Measurements from ENCODE around the gene NOTCH3.

The NOTCH3 gene

DNA sequence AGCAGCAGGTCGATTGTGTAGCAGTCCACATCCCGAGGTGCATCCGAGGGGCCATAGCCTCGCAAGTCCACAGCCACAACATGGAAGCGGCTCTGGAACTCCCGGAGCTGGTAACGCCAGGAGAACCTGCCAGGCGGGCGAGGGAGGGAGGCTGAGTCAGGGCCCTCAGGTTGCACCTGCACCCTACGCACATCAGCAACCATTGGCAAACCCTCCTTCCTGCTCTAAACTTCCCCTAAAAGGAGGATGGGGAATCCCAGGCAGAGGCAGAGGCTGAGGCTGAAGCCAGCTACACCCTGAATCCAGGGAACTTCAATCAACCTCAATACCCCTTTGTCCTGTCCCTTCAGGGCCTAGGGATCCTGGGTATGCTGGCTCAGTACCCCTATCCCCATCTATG, 30.5 kb upstream of the NOTCH3 start:
- no peak overlapping the region for H3K9ac ChIP-seq (ENCODE audit: low read depth, low read length)

DNA sequence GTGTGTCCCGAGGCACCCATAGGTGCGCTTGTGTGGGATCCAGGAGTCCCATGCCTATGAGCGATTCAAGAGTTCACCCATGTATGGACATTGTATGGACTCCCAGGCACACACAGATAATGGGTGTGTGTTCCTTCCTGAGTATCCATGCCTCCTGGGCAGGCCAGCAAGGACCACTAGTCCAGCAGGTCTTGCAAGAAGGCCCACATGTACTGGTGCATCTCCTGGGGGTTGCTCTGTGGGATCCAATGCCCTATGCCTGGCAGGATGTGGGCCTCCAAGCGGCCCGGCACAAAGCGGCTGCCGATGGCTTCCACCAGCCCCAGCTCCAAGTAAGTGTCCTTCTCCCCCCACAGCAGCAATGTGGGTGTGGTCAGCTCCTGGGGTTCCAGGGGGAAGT, 26.5 kb upstream of the NOTCH3 start:
- Histone ChIP-seq H3K4me3 (ENCODE audit: low read depth, low read length) (no peak overlapping the region), H3K4me1 (ENCODE audit: control insufficient read depth, insufficient read depth, low read length) (no peaks in the 10 kb centered on the region)

More for the DNA sequence above, 30.5 kb upstream of the NOTCH3 start:
- no peaks in the 10 kb centered on the region for H3K27me3 ChIP-seq (ENCODE audit: control insufficient read depth, insufficient read depth, low read length)
- H3K4me3 ChIP-seq (ENCODE audit: low read depth, low read length), result peak overlapping the region; percentile 79
- H3K36me3 ChIP-seq (ENCODE audit: control insufficient read depth, insufficient read depth, low read length), result peaks cover 16% of the 10 kb centered on the region
- H3K9me3 ChIP-seq (ENCODE audit: control insufficient read depth, insufficient read depth, low read length), result no peaks in the 10 kb centered on the region
- H3K4me1 ChIP-seq (ENCODE audit: control insufficient read depth, insufficient read depth, low read length), result no peaks in the 10 kb centered on the region

DNA sequence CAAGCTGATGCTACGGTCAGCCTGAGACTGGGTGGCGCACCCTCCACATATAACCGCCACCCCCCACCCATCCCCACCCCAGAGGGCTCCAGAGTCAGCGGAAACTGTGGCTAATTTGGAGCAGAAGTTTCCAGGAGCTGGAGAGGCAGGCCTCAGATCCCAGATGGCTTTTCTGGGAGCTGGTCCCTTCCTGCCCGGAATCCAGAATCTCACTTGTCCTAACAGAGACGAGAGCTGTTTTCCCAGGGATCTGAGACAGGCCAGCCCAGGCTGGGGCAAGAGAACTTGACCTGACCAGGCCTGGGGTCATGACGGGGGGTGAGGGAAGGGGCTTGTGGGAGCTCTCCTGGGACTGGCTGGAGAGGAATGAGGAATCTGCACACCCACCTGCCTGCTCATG, 25.0 kb upstream of the NOTCH3 start:
- Histone ChIP-seq H3K4me1 (ENCODE audit: control insufficient read depth, insufficient read depth, low read length) (no peaks in the 10 kb centered on the region), H3K9ac (ENCODE audit: low read depth, low read length) (no peak overlapping the region), H3K9me3 (ENCODE audit: control insufficient read depth, insufficient read depth, low read length) (no peaks in the 10 kb centered on the region), H3K4me3 (ENCODE audit: low read depth, low read length) (no peak overlapping the region), H3K27me3 (ENCODE audit: control insufficient read depth, insufficient read depth, low read length) (no peaks in the 10 kb centered on the region), H3K36me3 (ENCODE audit: control insufficient read depth, insufficient read depth, low read length) (peaks cover 10% of the 10 kb centered on the region)

More for the DNA sequence above, 26.5 kb upstream of the NOTCH3 start:
- no peaks in the 10 kb centered on the region for H3K27me3 ChIP-seq (ENCODE audit: control insufficient read depth, insufficient read depth, low read length)
- H3K9me3 ChIP-seq (ENCODE audit: control insufficient read depth, insufficient read depth, low read length), result no peaks in the 10 kb centered on the region
- no peak overlapping the region for H3K9ac ChIP-seq (ENCODE audit: low read depth, low read length)
- H3K36me3 ChIP-seq (ENCODE audit: control insufficient read depth, insufficient read depth, low read length), result peaks cover 11% of the 10 kb centered on the region

DNA sequence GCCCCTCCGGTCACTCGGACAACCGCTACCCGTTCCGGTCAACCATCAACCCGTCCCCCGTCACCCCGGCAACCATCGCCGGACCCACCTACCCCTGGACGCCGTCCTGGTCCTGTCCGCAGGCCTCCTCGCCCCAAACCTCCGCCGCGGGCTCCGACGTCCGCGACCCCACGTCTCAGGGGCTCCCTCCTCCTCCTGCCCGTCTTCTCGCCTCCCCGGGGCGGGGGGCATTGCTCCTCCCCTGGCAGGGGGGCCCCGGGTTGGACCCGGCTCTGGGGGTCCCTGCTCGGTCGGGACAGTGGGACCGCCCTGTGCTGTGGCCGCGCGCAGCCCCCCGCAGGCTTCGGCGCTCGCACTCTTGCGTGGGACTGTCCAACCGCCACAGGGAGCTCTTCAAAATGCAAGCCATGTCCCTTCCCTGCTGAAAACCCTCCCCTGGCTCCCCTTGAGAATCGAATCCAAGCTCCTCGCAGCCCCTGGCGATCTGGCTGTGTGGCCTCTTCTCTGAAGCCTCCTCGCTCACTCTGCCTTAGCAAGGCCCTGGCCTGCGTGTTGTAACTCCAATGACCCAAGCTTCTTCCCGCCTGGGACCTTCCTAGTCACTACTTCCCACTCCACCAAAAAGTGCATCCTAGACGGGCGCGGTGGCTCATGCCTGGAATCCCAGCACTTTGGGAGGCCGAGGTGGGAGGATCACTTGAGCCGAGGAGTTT, 23.0 kb upstream of the NOTCH3 start:
- H3K27me3 ChIP-seq (ENCODE audit: control insufficient read depth, insufficient read depth, low read length), result no peaks in the 10 kb centered on the region
- no peaks in the 10 kb centered on the region for H3K9me3 ChIP-seq (ENCODE audit: control insufficient read depth, insufficient read depth, low read length)
- H3K4me1 ChIP-seq (ENCODE audit: control insufficient read depth, insufficient read depth, low read length), result no peaks in the 10 kb centered on the region
- H3K36me3 ChIP-seq (ENCODE audit: control insufficient read depth, insufficient read depth, low read length), result peaks cover 7% of the 10 kb centered on the region
- no peak overlapping the region for H3K9ac ChIP-seq (ENCODE audit: low read depth, low read length)
- H3K4me3 ChIP-seq (ENCODE audit: low read depth, low read length), result peak overlapping the region; percentile 82

DNA sequence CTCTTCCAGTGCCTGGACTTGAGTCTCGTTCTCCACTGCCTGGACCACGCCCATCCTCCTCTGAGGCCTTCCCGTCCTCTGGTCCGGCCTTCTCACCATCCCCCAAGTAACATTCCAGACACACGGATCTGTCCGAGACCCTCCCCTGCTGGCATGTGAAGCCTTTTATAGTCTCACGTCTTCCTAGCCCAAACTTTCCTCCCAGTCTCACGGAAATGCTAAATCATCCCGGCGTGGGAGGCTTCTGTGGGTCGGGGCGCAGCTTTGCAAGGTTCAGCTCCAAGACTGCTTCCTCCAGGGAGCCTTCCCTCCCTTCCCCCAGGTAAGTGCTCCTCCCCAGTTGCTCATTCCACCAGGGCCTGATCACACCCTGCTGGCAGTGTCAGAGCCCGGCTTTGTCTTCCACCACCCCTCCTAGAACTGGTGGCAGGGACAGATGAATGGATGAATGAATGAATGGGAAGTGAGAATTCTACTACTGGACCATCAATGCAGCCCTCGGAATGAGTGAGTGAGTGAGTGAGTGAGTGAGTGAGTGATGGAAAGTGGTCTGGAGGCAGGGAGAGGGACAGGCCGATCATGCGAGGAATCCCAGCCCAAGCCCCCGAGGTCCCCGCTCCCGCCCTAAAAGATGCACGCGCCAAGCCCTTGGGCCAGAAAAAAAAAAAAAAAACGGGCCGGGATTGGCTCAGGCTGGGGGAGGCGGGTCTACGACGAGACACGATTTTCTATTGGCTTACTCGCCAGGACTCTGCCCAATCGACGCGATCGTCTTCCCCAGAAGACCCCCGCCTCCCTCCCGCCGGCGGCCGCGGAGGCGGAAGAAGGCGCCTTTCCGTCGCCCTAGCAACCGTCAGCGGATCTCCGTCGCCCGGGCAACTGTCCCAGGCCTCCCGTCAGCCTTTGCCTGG, 22.2 kb upstream of the NOTCH3 start:
- Histone ChIP-seq H3K9me3 (ENCODE audit: control insufficient read depth, insufficient read depth, low read length) (no peaks in the 10 kb centered on the region), H3K4me3 (ENCODE audit: low read depth, low read length) (peak overlapping the region; percentile 82), H3K4me1 (ENCODE audit: control insufficient read depth, insufficient read depth, low read length) (no peaks in the 10 kb centered on the region), H3K27me3 (ENCODE audit: control insufficient read depth, insufficient read depth, low read length) (no peaks in the 10 kb centered on the region), H3K9ac (ENCODE audit: low read depth, low read length) (no peak overlapping the region), H3K36me3 (ENCODE audit: control insufficient read depth, insufficient read depth, low read length) (peaks cover 6% of the 10 kb centered on the region)

DNA sequence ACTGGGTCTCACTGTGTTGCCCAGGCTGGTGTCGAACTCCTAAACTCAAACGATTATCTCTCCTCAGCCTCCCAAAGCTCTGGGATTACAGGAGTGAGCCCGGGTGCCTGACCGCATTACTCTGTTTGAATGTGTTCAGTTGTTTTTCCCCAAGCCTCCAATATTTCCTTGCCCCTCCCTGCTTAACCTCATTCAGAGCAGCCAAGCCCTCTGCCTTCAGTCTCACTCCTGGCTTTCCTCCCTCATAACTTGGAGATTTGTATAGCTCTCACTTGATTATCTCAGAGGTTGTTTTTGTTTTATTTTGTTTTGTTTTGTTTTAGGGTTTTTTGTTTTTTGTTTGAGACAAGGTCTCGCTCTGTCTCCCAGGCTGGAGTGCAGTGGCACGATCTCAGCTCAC, 20.0 kb upstream of the NOTCH3 start:
- Histone ChIP-seq H3K9ac (ENCODE audit: low read depth, low read length) (no peak overlapping the region), H3K9me3 (ENCODE audit: control insufficient read depth, insufficient read depth, low read length) (no peaks in the 10 kb centered on the region), H3K4me3 (ENCODE audit: low read depth, low read length) (no peak overlapping the region), H3K4me1 (ENCODE audit: control insufficient read depth, insufficient read depth, low read length) (no peaks in the 10 kb centered on the region), H3K36me3 (ENCODE audit: control insufficient read depth, insufficient read depth, low read length) (no peaks in the 10 kb centered on the region), H3K27me3 (ENCODE audit: control insufficient read depth, insufficient read depth, low read length) (no peaks in the 10 kb centered on the region)

DNA sequence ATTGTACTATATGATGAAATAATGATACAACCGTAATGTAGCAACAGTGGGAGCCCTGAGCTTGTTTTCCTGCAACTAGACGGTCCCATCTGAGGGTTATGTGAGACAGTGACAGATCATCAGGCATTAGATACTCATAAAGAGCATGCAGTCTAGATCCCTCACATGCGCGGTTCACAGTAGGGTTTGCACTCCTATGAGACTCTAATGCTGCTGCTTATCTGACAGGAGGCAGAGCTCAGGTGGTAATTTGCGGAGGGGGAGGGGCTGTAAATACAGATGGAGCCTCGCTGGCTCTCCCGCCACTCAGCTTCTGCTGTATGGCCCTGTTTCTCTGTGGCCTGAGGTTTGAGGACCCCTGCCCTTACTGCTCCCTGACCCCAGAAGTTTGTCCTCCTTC, 17.7 kb upstream of the NOTCH3 start:
- Histone ChIP-seq H3K4me1 (ENCODE audit: control insufficient read depth, insufficient read depth, low read length) (no peaks in the 10 kb centered on the region), H3K27me3 (ENCODE audit: control insufficient read depth, insufficient read depth, low read length) (no peaks in the 10 kb centered on the region), H3K9me3 (ENCODE audit: control insufficient read depth, insufficient read depth, low read length) (no peaks in the 10 kb centered on the region), H3K36me3 (ENCODE audit: control insufficient read depth, insufficient read depth, low read length) (no peaks in the 10 kb centered on the region), H3K9ac (ENCODE audit: low read depth, low read length) (no peak overlapping the region), H3K4me3 (ENCODE audit: low read depth, low read length) (no peak overlapping the region)

DNA sequence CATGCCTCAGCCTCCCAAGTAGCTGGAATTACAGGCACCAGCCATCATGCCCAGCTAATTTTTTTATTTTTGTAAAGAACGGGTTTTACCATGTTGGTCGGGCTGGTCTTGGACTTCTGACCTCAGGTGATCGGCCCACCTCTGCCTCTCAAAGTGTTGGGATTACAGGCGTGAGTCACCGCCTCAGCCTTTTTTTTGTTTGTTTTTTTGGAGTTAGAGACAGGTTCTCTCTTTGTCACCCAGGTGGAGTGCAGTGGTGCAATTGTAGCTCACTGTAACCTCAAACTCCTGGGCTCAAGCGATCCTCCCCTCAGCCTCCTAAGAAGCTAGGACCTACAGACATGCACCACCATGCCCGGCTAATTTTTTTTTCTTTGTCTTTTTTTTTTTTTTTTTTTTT, 15.6 kb upstream of the NOTCH3 start:
- no peak overlapping the region for H3K4me3 ChIP-seq (ENCODE audit: low read depth, low read length)
- no peaks in the 10 kb centered on the region for H3K36me3 ChIP-seq (ENCODE audit: control insufficient read depth, insufficient read depth, low read length)
- H3K4me1 ChIP-seq (ENCODE audit: control insufficient read depth, insufficient read depth, low read length), result no peaks in the 10 kb centered on the region
- no peaks in the 10 kb centered on the region for H3K9me3 ChIP-seq (ENCODE audit: control insufficient read depth, insufficient read depth, low read length)
- no peak overlapping the region for H3K9ac ChIP-seq (ENCODE audit: low read depth, low read length)
- no peaks in the 10 kb centered on the region for H3K27me3 ChIP-seq (ENCODE audit: control insufficient read depth, insufficient read depth, low read length)

DNA sequence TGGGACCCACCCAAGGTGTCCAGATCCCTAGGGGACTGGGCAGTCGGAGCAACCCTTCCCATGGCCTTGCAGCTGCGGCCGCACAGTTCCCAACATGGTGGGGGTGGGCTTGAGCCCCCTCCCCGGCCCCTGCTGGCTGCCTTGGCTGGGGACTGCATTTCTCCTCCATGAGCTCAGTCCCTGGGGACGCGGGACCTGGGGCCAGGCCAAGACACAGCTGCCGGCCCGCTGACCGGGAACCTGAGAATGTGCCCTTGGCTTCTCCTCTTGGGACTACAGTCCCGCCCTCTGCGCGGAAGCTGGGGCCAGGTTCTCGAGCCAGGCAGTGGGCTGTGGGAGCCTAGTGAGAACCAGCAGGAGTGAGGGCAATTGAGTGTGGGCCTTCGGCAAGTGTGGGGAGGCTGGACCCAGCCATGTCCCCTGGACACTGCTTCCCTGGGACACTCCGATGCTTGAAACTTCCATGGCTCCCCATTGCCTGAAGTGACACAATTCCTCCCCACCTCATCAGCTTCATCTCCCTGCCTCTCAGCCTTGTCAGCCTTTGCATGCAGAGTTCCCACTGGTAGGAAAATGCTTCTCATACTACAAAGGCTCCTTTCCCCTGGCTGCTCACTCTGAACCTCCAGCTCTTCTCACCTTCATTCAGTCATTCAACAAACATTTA, 13.1 kb upstream of the NOTCH3 start:
- H3K27me3 ChIP-seq (ENCODE audit: control insufficient read depth, insufficient read depth, low read length), result no peaks in the 10 kb centered on the region
- no peak overlapping the region for H3K9ac ChIP-seq (ENCODE audit: low read depth, low read length)
- H3K36me3 ChIP-seq (ENCODE audit: control insufficient read depth, insufficient read depth, low read length), result no peaks in the 10 kb centered on the region
- H3K9me3 ChIP-seq (ENCODE audit: control insufficient read depth, insufficient read depth, low read length), result no peaks in the 10 kb centered on the region
- H3K4me3 ChIP-seq (ENCODE audit: low read depth, low read length), result no peak overlapping the region
- H3K4me1 ChIP-seq (ENCODE audit: control insufficient read depth, insufficient read depth, low read length), result no peaks in the 10 kb centered on the region

DNA sequence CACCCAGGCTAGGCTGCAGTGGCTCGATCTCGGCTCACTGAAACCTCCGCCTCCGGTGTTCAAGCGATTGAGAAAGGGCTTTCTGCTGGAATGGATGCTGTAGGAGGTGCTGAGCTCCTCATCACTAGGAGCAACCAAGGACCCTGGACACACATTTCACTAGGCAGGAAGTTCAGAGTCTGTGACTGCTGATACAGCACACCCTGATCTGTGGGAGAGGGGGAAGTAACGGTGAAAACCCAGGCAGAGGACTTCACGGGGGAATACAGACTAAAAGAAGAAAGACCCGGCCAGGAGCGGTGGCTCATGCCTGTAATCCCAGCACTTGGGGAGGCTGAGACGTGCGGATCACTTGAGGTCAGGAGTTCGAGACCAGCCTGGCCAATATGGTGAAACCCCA, 11.9 kb upstream of the NOTCH3 start:
- Histone ChIP-seq H3K36me3 (ENCODE audit: control insufficient read depth, insufficient read depth, low read length) (no peaks in the 10 kb centered on the region), H3K4me1 (ENCODE audit: control insufficient read depth, insufficient read depth, low read length) (no peaks in the 10 kb centered on the region), H3K9me3 (ENCODE audit: control insufficient read depth, insufficient read depth, low read length) (no peaks in the 10 kb centered on the region), H3K27me3 (ENCODE audit: control insufficient read depth, insufficient read depth, low read length) (no peaks in the 10 kb centered on the region), H3K9ac (ENCODE audit: low read depth, low read length) (no peak overlapping the region), H3K4me3 (ENCODE audit: low read depth, low read length) (no peak overlapping the region)

DNA sequence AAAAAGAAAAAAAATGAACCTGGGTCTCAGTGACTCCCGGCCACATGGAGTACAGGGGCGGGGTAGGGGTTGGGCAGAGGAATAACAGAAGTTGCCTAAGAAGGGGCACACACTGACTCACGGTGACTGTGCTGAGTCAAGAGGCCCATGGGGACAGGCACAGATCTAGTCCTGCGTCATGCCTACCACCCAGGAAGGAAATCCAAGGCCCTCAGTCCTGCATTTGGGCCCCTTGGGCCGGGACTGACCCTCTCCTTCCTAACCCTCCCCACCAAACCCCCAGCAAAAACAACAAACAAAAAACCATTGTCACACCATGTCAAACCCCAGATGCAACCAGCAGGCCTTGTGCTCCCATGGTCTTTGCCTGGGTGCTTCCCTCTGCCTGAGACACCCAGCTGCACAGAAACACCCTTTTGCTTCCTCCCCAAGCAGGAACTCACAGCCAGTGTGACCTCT, 9.6 kb upstream of the NOTCH3 start:
- H3K9me3 ChIP-seq (ENCODE audit: control insufficient read depth, insufficient read depth, low read length), result no peaks in the 10 kb centered on the region
- H3K36me3 ChIP-seq (ENCODE audit: control insufficient read depth, insufficient read depth, low read length), result no peaks in the 10 kb centered on the region
- H3K27me3 ChIP-seq (ENCODE audit: control insufficient read depth, insufficient read depth, low read length), result no peaks in the 10 kb centered on the region
- H3K4me1 ChIP-seq (ENCODE audit: control insufficient read depth, insufficient read depth, low read length), result no peaks in the 10 kb centered on the region
- H3K9ac ChIP-seq (ENCODE audit: low read depth, low read length), result no peak overlapping the region
- no peak overlapping the region for H3K4me3 ChIP-seq (ENCODE audit: low read depth, low read length)

Data from iPS-15b (cell line).